ENCODE measurements around the gene MAGOH.
A peak's percentile ranks its signal among the peaks of the same experiment; 100 is the strongest.
"Not testable (repeated sequence)": the region's sequence is repeated elsewhere in the genome, so short reads cannot be mapped to it uniquely, and the experiment has no call there.

The MAGOH gene

GRCh38 chr1:53206735-53207379 is 31.5 kb downstream of the MAGOH start:
- no peak for TF ChIP-seq CTCF (IDR thresholded peaks at IDR 0.05; ENCODE audit: low read depth, low read length)
- no peak overlapping the region for H3K4me3 ChIP-seq (ENCODE audit: low read depth, low read length)

GRCh38 chr1:53206083-53206685 is 32.1 kb downstream of the MAGOH start:
- not testable (repeated sequence) for H3K4me3 ChIP-seq (ENCODE audit: low read depth, low read length)

GRCh38 chr1:53205496-53205895 is 32.8 kb downstream of the MAGOH start:
- not testable (repeated sequence) for H3K4me3 ChIP-seq (ENCODE audit: low read depth, low read length)

GRCh38 chr1:53203466-53203865 is 34.9 kb downstream of the MAGOH start:
- H3K4me3 ChIP-seq (ENCODE audit: low read depth, low read length): no peak overlapping the region
- TF ChIP-seq CTCF (IDR thresholded peaks at IDR 0.05; ENCODE audit: low read depth, low read length): no peak

GRCh38 chr1:53198241-53198651 is 40.1 kb downstream of the MAGOH start:
- TF ChIP-seq CTCF (IDR thresholded peaks at IDR 0.05; ENCODE audit: low read depth, low read length): no peak
- no peak overlapping the region; the same call in 1 of the 2 replicates for H3K4me3 ChIP-seq (ENCODE audit: low read depth, low read length)

GRCh38 chr1:53197291-53198200 is 40.8 kb downstream of the MAGOH start:
- peak overlapping the region; percentile 95 for H3K4me3 ChIP-seq (ENCODE audit: low read depth, low read length)
- TF ChIP-seq CTCF (IDR thresholded peaks at IDR 0.05; ENCODE audit: low read depth, low read length): no peak

GRCh38 chr1:53196485-53197290 is 41.6 kb downstream of the MAGOH start, which contains the start of gene CPT2:
TSS of gene CPT2 (plus strand) at chr1:53196824. CDS start at chr1:53196944, 120 bp downstream.
- no peak for TF ChIP-seq CTCF (IDR thresholded peaks at IDR 0.05; ENCODE audit: low read depth, low read length)
- H3K4me3 ChIP-seq (ENCODE audit: low read depth, low read length): peak within 1 kb of the TSS; percentile 95

Data from WI38 (cell line).